ENCODE measurements around the gene PARD3B. TPM values are rescaled to one million over a fixed set of nuclear protein-coding genes. Genes with fewer than 3 reads are reported as not detected.

PARD3B gene
- total RNA-seq, 1 experiment from 2014 or later: 2.0 TPM

GRCh38 chr2:205496370-205496769 lies 951.1 kb downstream of the PARD3B start:
- ATAC-seq (no peak), DNase-seq (ENCODE audit: low read depth, low spot score) (no peak)
- H3K9me3 ChIP-seq (ENCODE audit: control insufficient read depth in 1 of 2, insufficient read depth in 1 of 2, low read depth in 1 of 2, low read length in 2 of 2): no peaks in the 10 kb centered on the region
- no peak overlapping the region for H3K4me3 ChIP-seq (replicated peaks in 1 of 2; ENCODE audit: low read depth in 1 of 2, low read length in 2 of 2)
- RAD21 ChIA-PET (ENCODE audit: low non-redundant PET in 1 of 2, low total read pairs in 2 of 2, uncharacterized antibody in 2 of 2, unreplicated experiment in 2 of 2): no interaction called here
- CTCF ChIA-PET: no interaction called here
- H4K20me1 ChIP-seq (ENCODE audit: insufficient read depth): no peaks in the 10 kb centered on the region
- no peak overlapping the region for H3K9ac ChIP-seq (ENCODE audit: low read length)
- no peaks in the 10 kb centered on the region for H3K36me3 ChIP-seq (ENCODE audit: control insufficient read depth in 1 of 2, insufficient read depth in 2 of 2, low read length in 2 of 2)
- H3K27me3 ChIP-seq (ENCODE audit: insufficient read depth, low read length): peaks cover 4% of the 10 kb centered on the region; the same call in 1 of the 2 replicates
- intact Hi-C loops (cut with micrococcal nuclease): no loop called here
- no TSS peak for BruUV-seq (replicated peaks)
- no peaks in the 10 kb centered on the region for H3K79me2 ChIP-seq (ENCODE audit: insufficient read depth, low read length)
- TF ChIP-seq EZH2phosphoT487 (IDR thresholded peaks at IDR 0.05; ENCODE audit: borderline replicate concordance) (no peak), TCF7L2 (IDR thresholded peaks at IDR 0.05; ENCODE audit: borderline replicate concordance, extremely low read depth, insufficient read depth, insufficient read length) (no peak), EGR1 (IDR thresholded peaks at IDR 0.05; ENCODE audit: low read depth) (no peak), RAD21 (IDR thresholded peaks at IDR 0.05; ENCODE audit: low read depth) (no peak), REST (IDR thresholded peaks at IDR 0.05; ENCODE audit: low read depth) (no peak), YY1 (IDR thresholded peaks at IDR 0.05; ENCODE audit: extremely low read depth, insufficient replicate concordance, low read depth, low read length) (no peak), CEBPB (IDR thresholded peaks at IDR 0.05; ENCODE audit: low read depth) (no peak), ATF3 (IDR thresholded peaks at IDR 0.05) (no peak), CBX3 (IDR thresholded peaks at IDR 0.05; ENCODE audit: low read depth) (no peak), ZFX (IDR thresholded peaks at IDR 0.05) (no peak), EZH2 (IDR thresholded peaks at IDR 0.05) (no peak), POLR2AphosphoS5 (IDR thresholded peaks at IDR 0.05; ENCODE audit: low read depth, low read length) (no peak), SIN3A (IDR thresholded peaks at IDR 0.05; ENCODE audit: low read depth) (no peak), SRF (IDR thresholded peaks at IDR 0.05; ENCODE audit: low read depth) (no peak)
- H3K27ac ChIP-seq (ENCODE audit: low read depth, low read length): no peak overlapping the region
- no peak overlapping the region for H2AFZ ChIP-seq (ENCODE audit: low read depth, low read length, poor library complexity, severe bottlenecking)
- no peaks in the 10 kb centered on the region for H3K4me1 ChIP-seq (ENCODE audit: control insufficient read depth in 1 of 2, insufficient read depth in 2 of 2, low read length in 2 of 2)
- POLR2A ChIA-PET: no interaction called here
- no peak overlapping the region for H3K4me2 ChIP-seq (ENCODE audit: low read length)
- H3K9me2 ChIP-seq (ENCODE audit: insufficient read depth): no peaks in the 10 kb centered on the region
